Sigmoid colon (tissue), 7 donors: Measurements from ENCODE around the gene P3R3URF. TPM values are rescaled to one million over a fixed set of nuclear protein-coding genes. Genes with fewer than 3 reads are reported as not detected.

ENCODE experiments used
- DNase-seq: peaks from one replicate; pipeline ENCODE4 v3.0.0-alpha.2; 2019
- H3K27ac ChIP-seq, 4 donors: fragments of 200-600 bp; sonication (generic); one replicate each; pipeline ENCODE4 v1.5.1; 2016 to 2019; ENCODE audit warnings: mild to moderate bottlenecking in 1 of 4
- H3K27me3 ChIP-seq, 3 donors: fragments of 200-600 bp; sonication (generic); one replicate each; pipeline ENCODE4 v1.5.1; 2019; ENCODE audit warnings: mild to moderate bottlenecking in 1 of 3
- H3K36me3 ChIP-seq, 4 donors: fragments of 200-600 bp; sonication (generic); one replicate each; pipeline ENCODE4 v1.5.1; 2016 to 2019
- H3K4me1 ChIP-seq, 4 donors: fragments of 200-600 bp; sonication (generic); one replicate each; pipeline ENCODE4 v1.5.1; 2017 to 2019
- H3K4me3 ChIP-seq, 4 donors: fragments of 200-600 bp; sonication (generic); one replicate each; pipeline ENCODE4 v1.5.1; 2017 to 2019; ENCODE audit warnings: mild to moderate bottlenecking in 2 of 4, moderate library complexity in 1 of 4
- H3K9me3 ChIP-seq, 4 donors: fragments of 200-600 bp in 3 of 4; sonication (generic) in 3 of 4; one replicate each; pipeline versions ENCODE4 v1.5.1 to v1.6.1; 2013 to 2019
- EP300 ChIP-seq, 4 donors: sonication (generic); formaldehyde crosslinking; IDR thresholded peaks; one replicate each; pipeline ENCODE4 v1.6.1; 2017; ENCODE audit warnings: antibody characterized with exemption in 4 of 4
- POLR2A ChIP-seq, 2 donors: fragments of 450-650 bp; IDR thresholded peaks; one replicate each; pipeline ENCODE4 v1.6.1; 2016; ENCODE audit warnings: antibody characterized with exemption in 2 of 2, mild to moderate bottlenecking in 2 of 2, moderate library complexity in 2 of 2
- POLR2AphosphoS5 ChIP-seq, 4 donors: sonication (generic); formaldehyde crosslinking; IDR thresholded peaks; one replicate each; pipeline ENCODE4 v1.6.1; 2017; ENCODE audit warnings: antibody characterized with exemption in 4 of 4
- WGBS, 2 donors: extraction: QIAGEN DNeasy Blood & Tissue Kit; methylation state at CpG; one replicate each; pipeline ENCODE4 v1.1.7; 2013; 5-methylcytosine and 5-hydroxymethylcytosine counted together
- intact Hi-C: fragments of 100-400 bp; cut with DNase I; formaldehyde crosslinking; loops from one replicate; pipeline ENCODE4 v1.15.1; 2023
- polyA plus RNA-seq, 3 donors: library from polyadenylated mRNA; stranded (reverse); fragments of 200-250 nt; gene quantifications; one replicate each; pipeline ENCODE4 v1.2.3, GENCODE V29; 2013
- total RNA-seq, 4 donors: library from RNA; depleted of rRNA; stranded (reverse); fragments of >200 nt; gene quantifications; one replicate each; pipeline ENCODE4 v1.1.0, GENCODE V29; 2016
- TF ChIP-seq, protein P1 (sequence below), 4 experiments: fragments of 450-650 bp in 3 of 4; fragments of 200-600 bp in 1 of 4; IDR thresholded peaks; one replicate each; pipeline ENCODE4 v1.5.1; 2016 to 2019; ENCODE audit warnings: antibody characterized with exemption in 4 of 4, mild to moderate bottlenecking in 3 of 4, moderate library complexity in 2 of 4
- donor health status: healthy with polysubstance abuse.
- donor health status: Bipolar disorder and iron deficiency.
- donor health status: healthy.

P3R3URF gene
- total and polyA plus RNA-seq, 7 donors, result not detected

DNA sequence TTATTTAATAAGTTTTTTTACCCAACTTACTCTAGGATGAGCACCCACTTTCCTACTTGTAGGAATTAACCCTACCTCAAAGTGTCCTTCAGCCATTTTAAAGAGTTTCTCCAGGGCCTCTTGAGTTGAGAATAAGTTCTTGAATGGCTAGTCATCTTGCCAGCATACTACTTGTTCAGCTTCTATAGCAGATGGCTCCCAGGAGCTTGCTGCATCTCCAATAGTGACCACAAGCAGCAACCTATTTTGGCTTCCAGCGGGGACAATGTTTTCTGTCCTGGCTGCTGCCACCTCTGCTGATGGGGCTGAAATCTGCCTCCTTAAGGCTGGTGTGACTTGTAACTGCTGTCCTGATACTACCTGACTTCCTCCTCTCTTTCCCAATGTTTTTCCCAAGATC is 23.1 kb downstream of the P3R3URF start:
- no peak overlapping the region for H3K27ac ChIP-seq
- TF ChIP-seq POLR2AphosphoS5 (IDR thresholded peaks at IDR 0.05) (no peak), EP300 (IDR thresholded peaks at IDR 0.05) (no peak), POLR2A (IDR thresholded peaks at IDR 0.05) (no peak)
- TF ChIP-seq, protein P1, sequence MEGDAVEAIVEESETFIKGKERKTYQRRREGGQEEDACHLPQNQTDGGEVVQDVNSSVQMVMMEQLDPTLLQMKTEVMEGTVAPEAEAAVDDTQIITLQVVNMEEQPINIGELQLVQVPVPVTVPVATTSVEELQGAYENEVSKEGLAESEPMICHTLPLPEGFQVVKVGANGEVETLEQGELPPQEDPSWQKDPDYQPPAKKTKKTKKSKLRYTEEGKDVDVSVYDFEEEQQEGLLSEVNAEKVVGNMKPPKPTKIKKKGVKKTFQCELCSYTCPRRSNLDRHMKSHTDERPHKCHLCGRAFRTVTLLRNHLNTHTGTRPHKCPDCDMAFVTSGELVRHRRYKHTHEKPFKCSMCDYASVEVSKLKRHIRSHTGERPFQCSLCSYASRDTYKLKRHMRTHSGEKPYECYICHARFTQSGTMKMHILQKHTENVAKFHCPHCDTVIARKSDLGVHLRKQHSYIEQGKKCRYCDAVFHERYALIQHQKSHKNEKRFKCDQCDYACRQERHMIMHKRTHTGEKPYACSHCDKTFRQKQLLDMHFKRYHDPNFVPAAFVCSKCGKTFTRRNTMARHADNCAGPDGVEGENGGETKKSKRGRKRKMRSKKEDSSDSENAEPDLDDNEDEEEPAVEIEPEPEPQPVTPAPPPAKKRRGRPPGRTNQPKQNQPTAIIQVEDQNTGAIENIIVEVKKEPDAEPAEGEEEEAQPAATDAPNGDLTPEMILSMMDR (IDR thresholded peaks at IDR 0.05), result no peak
- H3K4me3 ChIP-seq, result no peak overlapping the region
- 98 to 99% methylated on average over 1 of the region's 1 CpG for WGBS, 2 donors
- no peaks in the 10 kb centered on the region for H3K4me1 ChIP-seq
- no peak for DNase-seq
- no peaks in the 10 kb centered on the region for H3K27me3 ChIP-seq
- H3K36me3 ChIP-seq, result no peaks in the 10 kb centered on the region
- intact Hi-C loops, result no loop called here
- H3K9me3 ChIP-seq, result no peaks in the 10 kb centered on the region

DNA sequence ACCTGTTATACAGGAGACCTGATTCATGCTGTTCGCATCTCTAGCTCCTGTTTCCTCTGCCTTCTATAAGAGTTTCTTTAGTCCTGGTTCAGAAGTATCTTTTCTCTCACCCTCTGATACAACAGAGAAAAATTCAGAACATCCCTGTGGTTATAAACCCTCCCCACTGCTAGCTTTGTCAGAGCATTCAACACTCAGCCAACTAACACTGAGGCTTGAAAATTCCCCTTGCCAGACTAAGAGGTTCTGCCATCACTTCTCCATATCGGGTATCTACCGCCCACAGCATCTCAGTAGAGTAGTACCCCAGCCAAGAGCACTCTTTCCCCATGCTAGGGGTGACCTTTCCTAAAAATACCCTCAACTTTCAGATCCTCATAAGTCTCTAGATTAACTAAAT is 24.3 kb downstream of the P3R3URF start:
- H3K4me1 ChIP-seq, result no peaks in the 10 kb centered on the region
- H3K4me3 ChIP-seq, result no peak overlapping the region
- DNase-seq, result no peak
- H3K27me3 ChIP-seq, result no peaks in the 10 kb centered on the region
- H3K36me3 ChIP-seq, result no peaks in the 10 kb centered on the region
- H3K27ac ChIP-seq, result no peak overlapping the region
- WGBS, 2 donors, result 82 to 94% methylated on average over 3 of the region's 3 CpGs
- H3K9me3 ChIP-seq, result no peaks in the 10 kb centered on the region
- TF ChIP-seq POLR2A (IDR thresholded peaks at IDR 0.05) (no peak), EP300 (IDR thresholded peaks at IDR 0.05) (no peak)
- intact Hi-C loops, result no loop called here

DNA sequence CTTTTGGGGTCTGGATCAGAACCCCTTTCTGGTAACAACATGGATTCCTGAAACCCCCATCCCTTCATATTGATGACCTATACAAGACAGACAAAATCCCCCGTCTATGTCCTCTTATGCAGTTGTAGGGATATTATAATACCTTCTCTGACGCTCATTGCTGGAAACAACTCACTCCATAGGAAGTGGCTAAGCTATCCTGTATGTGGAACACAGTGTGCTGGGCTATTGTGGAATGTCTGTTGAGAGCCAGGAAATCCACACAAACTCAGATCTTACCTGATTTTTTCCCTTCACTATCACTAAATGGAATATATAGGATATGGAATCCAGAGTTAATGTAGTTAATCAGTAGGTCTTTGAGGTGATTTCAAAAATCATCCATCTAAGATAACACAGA is 26.2 kb downstream of the P3R3URF start:
- intact Hi-C loops, result no loop called here
- WGBS, 2 donors, result 94 to 95% methylated on average over 2 of the region's 2 CpGs
- Histone ChIP-seq H3K27me3 (no peaks in the 10 kb centered on the region), H3K36me3 (no peaks in the 10 kb centered on the region), H3K27ac (peak overlapping the region in 1 of 4 donors; percentile 49), H3K4me3 (no peak overlapping the region), H3K9me3 (no peaks in the 10 kb centered on the region), H3K4me1 (no peaks in the 10 kb centered on the region)
- TF ChIP-seq, protein P1 (IDR thresholded peaks at IDR 0.05), result no peak
- peak in 2 of 4 donors; percentile 17 to 43 for TF ChIP-seq POLR2AphosphoS5 (IDR thresholded peaks at IDR 0.05)
- TF ChIP-seq EP300 (IDR thresholded peaks at IDR 0.05), result peak in 3 of 4 donors; percentile 4 to 73 (median 44)
- DNase-seq, result no peak

DNA sequence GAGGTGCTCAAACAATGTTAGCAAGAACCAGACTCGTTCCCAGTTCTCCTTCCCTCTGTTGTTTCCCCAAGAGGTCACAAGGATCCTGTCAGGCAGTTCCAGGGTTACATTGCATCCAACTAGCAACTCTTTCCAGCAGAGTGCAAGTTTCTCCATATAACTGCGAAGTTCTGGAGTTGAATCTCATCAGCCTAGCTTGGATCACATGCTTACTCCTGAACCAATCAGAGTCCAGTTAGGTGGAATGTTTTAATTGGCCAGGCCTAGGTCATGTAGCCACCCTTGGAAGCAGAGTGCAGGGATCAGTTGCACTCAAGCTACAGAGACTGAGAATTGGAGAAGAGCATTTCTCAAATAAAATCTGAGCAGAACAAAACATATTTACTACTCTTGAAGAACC is 28.0 kb downstream of the P3R3URF start:
- WGBS, 2 donors, result 66 to 73% methylated on average over 2 of the region's 2 CpGs
- intact Hi-C loops, result no loop called here
- no peak for TF ChIP-seq POLR2A (IDR thresholded peaks at IDR 0.05)
- TF ChIP-seq EP300 (IDR thresholded peaks at IDR 0.05), result no peak
- no peak for TF ChIP-seq POLR2AphosphoS5 (IDR thresholded peaks at IDR 0.05)
- TF ChIP-seq, protein P1 (IDR thresholded peaks at IDR 0.05), result no peak

DNA sequence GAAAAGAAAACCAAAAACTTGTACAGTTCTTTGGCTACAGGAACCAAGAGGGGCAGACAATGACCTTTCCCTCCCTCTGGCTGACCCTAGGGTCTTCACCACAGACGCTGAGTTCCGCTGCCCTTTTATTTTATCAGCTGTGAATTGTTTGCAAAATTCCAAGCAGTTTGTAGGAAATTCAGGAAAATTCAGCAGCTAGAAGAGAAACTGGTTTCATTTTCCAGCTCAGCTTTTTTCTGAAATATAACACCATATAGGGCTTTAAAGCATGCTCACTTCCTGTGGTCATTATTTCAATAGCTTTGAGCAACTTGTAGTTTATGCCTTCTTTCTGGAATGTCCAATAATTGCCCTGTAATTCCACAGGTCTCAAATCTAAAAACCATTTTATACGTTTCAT is 38.4 kb downstream of the P3R3URF start:
- no peaks in the 10 kb centered on the region for H3K27me3 ChIP-seq
- no peaks in the 10 kb centered on the region for H3K36me3 ChIP-seq
- peaks cover 0 to 20% (median 15%) of the 10 kb centered on the region in 4 donors for H3K4me1 ChIP-seq
- H3K9me3 ChIP-seq, result no peaks in the 10 kb centered on the region
- WGBS, 2 donors, result 68 to 80% methylated on average over 3 of the region's 3 CpGs
- no peak for DNase-seq
- H3K4me3 ChIP-seq, result no peak overlapping the region
- intact Hi-C loops, result loop anchor here (2.0 kb wide), 1 partner anchor 37 kb away; the partner anchor contains the start of gene TSPAN1
- TF ChIP-seq, protein P1 (IDR thresholded peaks at IDR 0.05), result no peak
- TF ChIP-seq POLR2A (IDR thresholded peaks at IDR 0.05) (no peak), POLR2AphosphoS5 (IDR thresholded peaks at IDR 0.05) (no peak), EP300 (IDR thresholded peaks at IDR 0.05) (no peak)
- peak overlapping the region in 1 of 4 donors; percentile 33 for H3K27ac ChIP-seq

More for the DNA sequence above, 28.0 kb downstream of the P3R3URF start:
- no peaks in the 10 kb centered on the region for H3K9me3 ChIP-seq
- H3K27me3 ChIP-seq, result no peaks in the 10 kb centered on the region
- DNase-seq, result no peak
- no peak overlapping the region for H3K27ac ChIP-seq
- no peaks in the 10 kb centered on the region for H3K36me3 ChIP-seq
- H3K4me1 ChIP-seq, result no peaks in the 10 kb centered on the region
- H3K4me3 ChIP-seq, result no peak overlapping the region
